Measurements from ENCODE around the gene KIF26B.

DNA sequence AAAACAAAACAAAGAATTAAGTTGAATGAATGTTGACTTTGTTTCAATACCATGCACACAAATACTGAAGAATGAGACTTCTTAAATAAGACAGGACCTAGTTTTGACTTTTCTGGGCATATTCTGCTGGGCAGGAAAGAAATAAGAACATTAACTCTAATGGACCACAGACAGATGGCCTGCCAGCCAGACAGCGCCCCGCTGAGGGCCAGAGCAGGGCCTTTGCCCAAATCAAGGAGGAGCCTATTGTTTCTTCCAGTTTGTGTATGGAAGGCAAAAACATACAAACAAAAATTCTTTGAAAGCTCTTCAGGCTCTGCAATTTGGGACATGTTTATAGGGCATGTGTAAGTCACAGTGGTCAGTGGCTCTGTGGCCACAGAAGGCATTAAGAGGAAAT is 44.4 kb upstream of the KIF26B start:
- TF ChIP-seq YY1 (IDR thresholded peaks at IDR 0.05; ENCODE audit: low read depth) (no peak), NRF1 (IDR thresholded peaks at IDR 0.05; ENCODE audit: low read depth, low read length) (no peak), TEAD4 (IDR thresholded peaks at IDR 0.05; ENCODE audit: borderline replicate concordance, insufficient read depth) (no peak), RFX5 (IDR thresholded peaks at IDR 0.05; ENCODE audit: low read length) (no peak), SMC3 (IDR thresholded peaks at IDR 0.05; ENCODE audit: low read depth, low read length) (no peak), EZH2phosphoT487 (IDR thresholded peaks at IDR 0.05; ENCODE audit: borderline replicate concordance, low read depth) (no peak), GABPA (IDR thresholded peaks at IDR 0.05; ENCODE audit: low read depth) (no peak), JUND (IDR thresholded peaks at IDR 0.05) (no peak), FOXM1 (IDR thresholded peaks at IDR 0.05; ENCODE audit: low read depth) (no peak), POLR2AphosphoS5 (IDR thresholded peaks at IDR 0.05; ENCODE audit: low read depth, low read length) (no peak)
- TF ChIP-seq, protein P1, sequence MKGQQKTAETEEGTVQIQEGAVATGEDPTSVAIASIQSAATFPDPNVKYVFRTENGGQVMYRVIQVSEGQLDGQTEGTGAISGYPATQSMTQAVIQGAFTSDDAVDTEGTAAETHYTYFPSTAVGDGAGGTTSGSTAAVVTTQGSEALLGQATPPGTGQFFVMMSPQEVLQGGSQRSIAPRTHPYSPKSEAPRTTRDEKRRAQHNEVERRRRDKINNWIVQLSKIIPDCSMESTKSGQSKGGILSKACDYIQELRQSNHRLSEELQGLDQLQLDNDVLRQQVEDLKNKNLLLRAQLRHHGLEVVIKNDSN (IDR thresholded peaks at IDR 0.05; ENCODE audit: borderline replicate concordance, low read depth): no peak
- TF ChIP-seq, protein P2, sequence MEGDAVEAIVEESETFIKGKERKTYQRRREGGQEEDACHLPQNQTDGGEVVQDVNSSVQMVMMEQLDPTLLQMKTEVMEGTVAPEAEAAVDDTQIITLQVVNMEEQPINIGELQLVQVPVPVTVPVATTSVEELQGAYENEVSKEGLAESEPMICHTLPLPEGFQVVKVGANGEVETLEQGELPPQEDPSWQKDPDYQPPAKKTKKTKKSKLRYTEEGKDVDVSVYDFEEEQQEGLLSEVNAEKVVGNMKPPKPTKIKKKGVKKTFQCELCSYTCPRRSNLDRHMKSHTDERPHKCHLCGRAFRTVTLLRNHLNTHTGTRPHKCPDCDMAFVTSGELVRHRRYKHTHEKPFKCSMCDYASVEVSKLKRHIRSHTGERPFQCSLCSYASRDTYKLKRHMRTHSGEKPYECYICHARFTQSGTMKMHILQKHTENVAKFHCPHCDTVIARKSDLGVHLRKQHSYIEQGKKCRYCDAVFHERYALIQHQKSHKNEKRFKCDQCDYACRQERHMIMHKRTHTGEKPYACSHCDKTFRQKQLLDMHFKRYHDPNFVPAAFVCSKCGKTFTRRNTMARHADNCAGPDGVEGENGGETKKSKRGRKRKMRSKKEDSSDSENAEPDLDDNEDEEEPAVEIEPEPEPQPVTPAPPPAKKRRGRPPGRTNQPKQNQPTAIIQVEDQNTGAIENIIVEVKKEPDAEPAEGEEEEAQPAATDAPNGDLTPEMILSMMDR (IDR thresholded peaks at IDR 0.05): no peak
- TF ChIP-seq, protein P3, sequence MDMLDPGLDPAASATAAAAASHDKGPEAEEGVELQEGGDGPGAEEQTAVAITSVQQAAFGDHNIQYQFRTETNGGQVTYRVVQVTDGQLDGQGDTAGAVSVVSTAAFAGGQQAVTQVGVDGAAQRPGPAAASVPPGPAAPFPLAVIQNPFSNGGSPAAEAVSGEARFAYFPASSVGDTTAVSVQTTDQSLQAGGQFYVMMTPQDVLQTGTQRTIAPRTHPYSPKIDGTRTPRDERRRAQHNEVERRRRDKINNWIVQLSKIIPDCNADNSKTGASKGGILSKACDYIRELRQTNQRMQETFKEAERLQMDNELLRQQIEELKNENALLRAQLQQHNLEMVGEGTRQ (IDR thresholded peaks at IDR 0.05; ENCODE audit: borderline replicate concordance, low read depth, low read length): no peak

Data from SK-N-SH (cell line).